ENCODE data around the gene MRPS24. TPM values are rescaled to one million over a fixed set of nuclear protein-coding genes. Genes with fewer than 3 reads are reported as not detected.

The MRPS24 gene
- total and polyA plus RNA-seq, 2 of the 13 experiments (the other 11 are each of a cell fraction or from before 2014, with no cell fraction given), result 135 to 162 TPM

DNA sequence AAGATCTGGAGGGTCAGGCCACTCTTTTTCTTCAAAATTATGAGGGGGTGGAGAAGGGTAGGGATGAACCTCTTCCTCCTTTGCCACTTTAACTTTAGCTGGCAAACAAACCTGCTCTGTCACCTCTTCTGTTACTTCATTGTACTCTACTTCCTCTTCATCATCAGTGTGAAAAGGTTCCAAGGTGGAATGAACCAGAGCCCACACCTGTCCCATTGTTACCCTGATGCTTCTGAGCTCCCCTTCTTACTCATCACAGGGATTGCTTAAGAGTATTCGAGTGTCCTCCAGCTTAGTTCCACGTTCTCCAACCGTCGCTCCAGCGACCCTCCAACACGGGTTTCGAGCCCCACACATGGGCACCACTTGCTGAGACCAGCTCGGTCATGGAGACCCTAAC, 5.2 kb downstream of the MRPS24 start:
- H3K4me2 ChIP-seq (ENCODE audit: low read depth, low read length), result no peak overlapping the region
- BruUV-seq (replicated peaks), result no TSS peak
- DNase-seq (ENCODE audit: low spot score) (no peak), FAIRE-seq (no peak), ATAC-seq (no peak)
- no peak for TF ChIP-seq RAD21 (CRISPR knock-in tag; IDR thresholded peaks at IDR 0.05)
- TF ChIP-seq ZNF335 (CRISPR knock-in tag; IDR thresholded peaks at IDR 0.05), result no peak
- TF ChIP-seq, protein P1, sequence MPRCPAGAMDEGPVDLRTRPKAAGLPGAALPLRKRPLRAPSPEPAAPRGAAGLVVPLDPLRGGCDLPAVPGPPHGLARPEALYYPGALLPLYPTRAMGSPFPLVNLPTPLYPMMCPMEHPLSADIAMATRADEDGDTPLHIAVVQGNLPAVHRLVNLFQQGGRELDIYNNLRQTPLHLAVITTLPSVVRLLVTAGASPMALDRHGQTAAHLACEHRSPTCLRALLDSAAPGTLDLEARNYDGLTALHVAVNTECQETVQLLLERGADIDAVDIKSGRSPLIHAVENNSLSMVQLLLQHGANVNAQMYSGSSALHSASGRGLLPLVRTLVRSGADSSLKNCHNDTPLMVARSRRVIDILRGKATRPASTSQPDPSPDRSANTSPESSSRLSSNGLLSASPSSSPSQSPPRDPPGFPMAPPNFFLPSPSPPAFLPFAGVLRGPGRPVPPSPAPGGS (CRISPR knock-in tag; IDR thresholded peaks at IDR 0.05), result no peak
- no peak for TF ChIP-seq ZNF724P (CRISPR knock-in tag; IDR thresholded peaks at IDR 0.05; ENCODE audit: borderline replicate concordance)
- TF ChIP-seq, protein P2, sequence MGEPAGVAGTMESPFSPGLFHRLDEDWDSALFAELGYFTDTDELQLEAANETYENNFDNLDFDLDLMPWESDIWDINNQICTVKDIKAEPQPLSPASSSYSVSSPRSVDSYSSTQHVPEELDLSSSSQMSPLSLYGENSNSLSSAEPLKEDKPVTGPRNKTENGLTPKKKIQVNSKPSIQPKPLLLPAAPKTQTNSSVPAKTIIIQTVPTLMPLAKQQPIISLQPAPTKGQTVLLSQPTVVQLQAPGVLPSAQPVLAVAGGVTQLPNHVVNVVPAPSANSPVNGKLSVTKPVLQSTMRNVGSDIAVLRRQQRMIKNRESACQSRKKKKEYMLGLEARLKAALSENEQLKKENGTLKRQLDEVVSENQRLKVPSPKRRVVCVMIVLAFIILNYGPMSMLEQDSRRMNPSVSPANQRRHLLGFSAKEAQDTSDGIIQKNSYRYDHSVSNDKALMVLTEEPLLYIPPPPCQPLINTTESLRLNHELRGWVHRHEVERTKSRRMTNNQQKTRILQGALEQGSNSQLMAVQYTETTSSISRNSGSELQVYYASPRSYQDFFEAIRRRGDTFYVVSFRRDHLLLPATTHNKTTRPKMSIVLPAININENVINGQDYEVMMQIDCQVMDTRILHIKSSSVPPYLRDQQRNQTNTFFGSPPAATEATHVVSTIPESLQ (CRISPR knock-in tag; conservative IDR thresholded peaks at IDR 0.05), result no peak
- 91% methylated on average over 8 of the region's 8 CpGs for WGBS (ENCODE audit: low lambda C conversion rate)
- no peak overlapping the region for H3K9ac ChIP-seq (ENCODE audit: insufficient read depth, low read depth, low read length)
- ChIA-PET CTCF (ENCODE audit: low intra/inter-chr PET ratio, low total read pairs) (no interaction called here), POLR2A (no interaction called here)
- peaks cover 6% of the 10 kb centered on the region for H3K79me2 ChIP-seq (ENCODE audit: insufficient read depth, low read length)
- no peaks in the 10 kb centered on the region for H3K9me3 ChIP-seq (ENCODE audit: low read length)
- no peak overlapping the region for H3K4me3 ChIP-seq (replicated peaks in 1 of 3; ENCODE audit: insufficient read depth in 1 of 3, low read depth in 2 of 3, low read length in 3 of 3)
- in situ Hi-C loops (cut with HindIII; ENCODE audit: extremely low pct_ligation_motif_present, low pct_unique_long_range_greater_than_20kb) (no loop called here), intact Hi-C loops (cut with micrococcal nuclease; ENCODE audit: unreplicated experiment) (no loop called here)
- H3K36me3 ChIP-seq (replicated peaks in 1 of 2; ENCODE audit: control insufficient read depth in 1 of 2, insufficient read depth in 2 of 2, low read length in 2 of 2), result peaks cover 2 to 8% of the 10 kb centered on the region in 2 experiments; a peak in 4 of 5 replicates
- H3K27me3 ChIP-seq (ENCODE audit: control insufficient read depth in 1 of 2, insufficient read depth in 2 of 2, low read length in 2 of 2), result no peaks in the 10 kb centered on the region; a peak in 1 of 5 replicates
- H4K20me1 ChIP-seq (ENCODE audit: insufficient read depth, low read length), result no peaks in the 10 kb centered on the region
- H3K27ac ChIP-seq (ENCODE audit: extremely low read length, insufficient read depth, low read length), result no peak overlapping the region
- H3K4me1 ChIP-seq (ENCODE audit: insufficient read depth, low read length), result peaks cover 10% of the 10 kb centered on the region
- no peak overlapping the region for H2AFZ ChIP-seq (ENCODE audit: low read length)

Data from HepG2 (cell line).